Stimulated activated CD4-positive, alpha-beta T cell treated with anti-CD3 and anti-CD28 coated beads, Interleukin-2, amount 100 ng/mL, for 4 hours (primary cell): ENCODE measurements around the gene ARHGAP6.
A peak's percentile ranks its signal among the peaks of the same experiment; 100 is the strongest.
"Not testable (repeated sequence)": the region's sequence is repeated elsewhere in the genome, so short reads cannot be mapped to it uniquely, and the experiment has no call there.

Experiments
- DNase-seq: peaks from one replicate; pipeline ENCODE4 v3.0.0-alpha.2; 2020; ENCODE audit warnings: low read depth

Gene ARHGAP6

DNA sequence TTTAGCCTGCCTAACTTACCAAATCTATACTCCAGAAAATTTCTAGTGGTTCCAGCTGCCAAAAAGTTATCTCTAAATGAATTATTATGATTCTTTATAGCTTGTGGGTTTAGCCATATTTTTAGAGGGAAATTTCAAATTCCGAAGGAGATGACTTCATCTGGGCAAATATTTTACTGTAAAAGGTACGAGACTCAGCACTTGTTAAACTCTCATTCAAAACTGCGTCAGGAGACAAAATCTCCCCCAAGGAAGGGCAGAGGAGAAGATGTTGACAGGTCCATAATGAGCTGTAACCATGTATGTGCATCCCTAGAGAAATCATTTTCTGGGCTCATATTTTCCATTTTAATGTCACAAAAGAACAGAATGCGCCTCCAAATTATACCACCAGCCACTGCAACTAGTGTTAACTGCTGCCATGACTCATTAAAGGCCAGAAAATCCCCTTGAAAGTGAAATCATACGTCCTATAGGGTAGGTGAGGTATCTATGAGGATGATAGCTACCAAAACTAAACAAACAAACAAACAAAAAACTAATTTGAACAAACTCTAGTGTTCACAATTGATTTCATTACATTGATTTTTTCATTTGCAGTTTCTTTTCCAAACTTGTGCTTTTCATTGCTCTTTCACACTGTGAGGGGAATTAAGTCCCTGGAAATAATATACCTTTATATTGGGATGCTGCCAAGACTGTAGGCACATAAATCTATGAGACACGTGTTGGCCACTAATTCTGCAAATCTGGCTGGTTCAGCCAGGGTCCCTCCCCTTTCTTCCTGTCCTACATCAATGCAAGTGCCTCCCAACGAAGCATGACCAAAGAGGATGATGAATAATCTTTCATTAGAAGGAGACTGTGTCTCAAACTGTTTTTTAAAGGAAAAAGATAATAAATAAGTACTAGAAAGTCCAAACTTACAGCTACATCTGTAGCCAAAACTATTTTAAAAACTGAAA lies 85.8 kb downstream of the ARHGAP6 start:
- no peak for DNase-seq

- DNase-seq = not testable (repeated sequence)
Observed at GRCh38 chrX:11578301-11578700, 87.4 kb downstream of the ARHGAP6 start.

DNA sequence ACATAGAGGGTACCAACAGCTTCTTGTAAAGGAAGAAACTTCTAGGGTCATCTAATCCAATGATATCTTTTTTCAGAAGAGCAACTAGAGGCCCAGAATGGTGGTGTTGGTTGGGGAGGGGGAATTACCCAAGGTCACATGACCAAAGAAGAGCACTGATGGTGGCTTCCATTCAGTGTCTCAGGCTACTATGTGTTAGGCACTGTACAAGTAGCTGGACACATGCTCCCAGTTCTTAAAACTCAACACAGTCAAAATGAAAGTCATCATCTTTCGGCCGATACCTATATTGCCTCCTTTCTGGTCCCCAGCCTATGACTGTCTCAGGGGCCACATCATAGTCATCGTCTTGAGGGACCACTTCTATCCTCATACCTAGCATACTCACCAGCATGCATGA lies 88.1 kb downstream of the ARHGAP6 start:
- DNase-seq = no peak

DNA sequence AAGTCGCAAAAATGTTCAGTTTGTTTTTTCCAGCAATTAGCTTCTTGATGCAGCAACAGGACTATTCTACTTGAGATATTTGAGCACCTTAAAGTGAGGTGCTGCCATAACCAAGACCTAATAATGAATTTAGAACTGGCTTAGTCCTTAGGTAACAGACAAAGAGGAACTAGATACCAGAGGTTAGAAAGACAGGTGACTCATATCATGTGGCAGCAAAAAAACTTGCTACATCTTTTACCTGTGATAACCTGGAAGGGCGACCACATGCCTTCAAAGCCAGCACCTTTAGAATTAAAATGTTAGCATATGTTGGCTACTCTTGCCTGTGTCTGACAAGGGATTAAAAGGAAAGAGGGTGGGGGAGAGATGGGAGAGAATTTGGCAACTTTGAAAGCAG lies 90.4 kb downstream of the ARHGAP6 start:
- no peak for DNase-seq

- DNase-seq = no peak
Observed at GRCh38 chrX:11567528-11568220, 98.0 kb downstream of the ARHGAP6 start.

DNA sequence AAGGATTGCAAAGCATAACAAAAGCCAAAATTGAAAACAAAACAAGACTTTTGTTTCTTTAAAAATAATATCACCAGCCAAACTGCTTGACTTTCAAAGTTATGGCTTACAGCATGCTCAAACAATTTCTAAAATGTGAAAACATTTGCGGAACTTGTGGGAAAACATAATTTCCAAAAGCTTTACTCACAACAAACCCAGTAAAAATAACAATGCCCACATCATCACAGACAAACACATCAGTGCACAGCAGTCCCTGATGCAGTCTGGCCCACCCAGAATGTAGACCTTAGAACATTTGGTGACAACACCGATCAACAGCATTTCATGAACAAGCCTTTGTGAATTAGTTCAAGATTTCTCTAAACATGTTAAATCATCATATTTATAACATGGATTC lies 98.9 kb downstream of the ARHGAP6 start:
- DNase-seq = no peak

GRCh38 chrX:11566173-11566572 lies 99.5 kb downstream of the ARHGAP6 start:
- no peak for DNase-seq

DNA sequence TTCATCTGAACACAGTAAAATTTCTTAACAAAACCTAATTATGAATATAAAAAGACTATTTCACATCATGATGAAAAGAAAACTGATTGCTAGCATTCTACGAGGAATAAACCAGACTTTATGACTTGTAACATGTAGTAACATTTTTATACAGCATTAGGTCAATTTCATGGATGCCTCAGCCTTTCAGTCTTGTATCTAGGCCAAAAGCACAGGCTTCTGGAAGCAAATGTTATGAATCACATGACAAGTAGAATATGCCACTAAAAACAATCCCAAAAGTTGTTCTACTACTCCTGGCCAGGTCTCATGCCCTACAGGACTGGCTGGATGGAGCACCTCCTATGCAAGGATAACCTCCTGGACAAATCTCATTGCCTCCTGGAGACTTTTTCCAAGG lies 101.2 kb downstream of the ARHGAP6 start:
- no peak for DNase-seq

DNA sequence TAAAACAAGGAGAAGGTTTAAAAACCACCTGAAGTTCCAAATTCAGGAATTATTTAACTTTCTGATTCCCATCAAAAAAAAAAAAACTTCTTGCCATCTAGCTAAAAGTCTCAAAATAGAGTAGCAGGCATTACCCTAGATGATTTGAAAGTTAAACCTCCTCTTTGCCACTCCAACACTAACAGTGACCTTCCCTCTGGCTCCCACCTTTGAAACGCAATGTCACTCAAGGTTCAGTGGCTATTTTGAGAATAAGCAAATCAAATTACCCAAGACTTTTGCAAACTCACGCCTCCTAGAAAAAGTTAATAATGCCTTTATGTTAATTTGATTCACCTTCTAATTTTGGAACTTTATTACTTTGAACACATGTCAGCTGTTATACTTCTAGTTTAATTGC lies 103.2 kb downstream of the ARHGAP6 start:
- no peak for DNase-seq

GRCh38 chrX:11558972-11559371 lies 106.7 kb downstream of the ARHGAP6 start:
- peak; percentile 10 for DNase-seq

- no peak for DNase-seq
Observed at GRCh38 chrX:11557120-11557519, 108.6 kb downstream of the ARHGAP6 start.

GRCh38 chrX:11555759-11556158 lies 110.0 kb downstream of the ARHGAP6 start:
- no peak for DNase-seq

DNA sequence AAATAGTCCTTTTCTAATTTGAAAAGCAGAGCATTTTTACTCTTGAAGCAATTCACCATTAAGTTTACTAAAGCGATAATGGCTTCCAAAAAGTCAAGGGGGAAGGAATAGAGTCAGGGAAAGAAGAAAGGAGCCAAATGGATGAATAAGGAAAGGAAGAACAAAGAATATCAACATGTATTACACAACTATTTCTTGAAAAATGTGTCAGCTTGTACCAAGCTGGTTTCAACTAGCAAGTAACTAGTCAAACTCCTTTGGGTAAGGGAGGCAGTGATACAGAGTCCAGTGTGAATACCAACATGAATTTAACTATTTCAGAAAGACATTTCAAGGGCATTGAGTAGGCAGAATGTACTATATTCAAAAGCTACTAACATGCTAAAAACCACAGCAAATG lies 112.1 kb downstream of the ARHGAP6 start:
- no peak for DNase-seq

GRCh38 chrX:11551151-11551550 lies 114.6 kb downstream of the ARHGAP6 start:
- no peak for DNase-seq

DNA sequence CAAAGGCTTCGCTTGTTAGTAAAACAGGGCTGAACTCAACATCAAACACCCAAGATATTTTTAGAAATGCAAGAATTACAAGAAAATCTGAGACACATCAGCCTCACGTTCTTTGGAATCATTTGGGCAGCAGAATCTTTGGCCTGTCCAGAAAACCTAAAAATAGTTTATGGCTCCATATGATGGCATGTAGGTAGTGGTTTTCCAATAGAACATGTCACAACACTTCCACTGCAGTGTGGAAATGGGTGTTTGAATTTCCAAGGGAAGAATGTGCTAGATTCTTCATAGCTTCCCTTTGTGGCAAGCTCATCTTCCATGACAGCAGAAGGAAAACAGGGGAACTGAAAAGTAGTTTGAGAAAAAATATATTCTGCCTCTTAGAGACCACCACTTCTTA lies 118.8 kb downstream of the ARHGAP6 start:
- DNase-seq = no peak

- DNase-seq = no peak
Observed at GRCh38 chrX:11543249-11543648, 122.5 kb downstream of the ARHGAP6 start.

- no peak for DNase-seq
Observed at GRCh38 chrX:11541510-11541909, 124.2 kb downstream of the ARHGAP6 start.

DNA sequence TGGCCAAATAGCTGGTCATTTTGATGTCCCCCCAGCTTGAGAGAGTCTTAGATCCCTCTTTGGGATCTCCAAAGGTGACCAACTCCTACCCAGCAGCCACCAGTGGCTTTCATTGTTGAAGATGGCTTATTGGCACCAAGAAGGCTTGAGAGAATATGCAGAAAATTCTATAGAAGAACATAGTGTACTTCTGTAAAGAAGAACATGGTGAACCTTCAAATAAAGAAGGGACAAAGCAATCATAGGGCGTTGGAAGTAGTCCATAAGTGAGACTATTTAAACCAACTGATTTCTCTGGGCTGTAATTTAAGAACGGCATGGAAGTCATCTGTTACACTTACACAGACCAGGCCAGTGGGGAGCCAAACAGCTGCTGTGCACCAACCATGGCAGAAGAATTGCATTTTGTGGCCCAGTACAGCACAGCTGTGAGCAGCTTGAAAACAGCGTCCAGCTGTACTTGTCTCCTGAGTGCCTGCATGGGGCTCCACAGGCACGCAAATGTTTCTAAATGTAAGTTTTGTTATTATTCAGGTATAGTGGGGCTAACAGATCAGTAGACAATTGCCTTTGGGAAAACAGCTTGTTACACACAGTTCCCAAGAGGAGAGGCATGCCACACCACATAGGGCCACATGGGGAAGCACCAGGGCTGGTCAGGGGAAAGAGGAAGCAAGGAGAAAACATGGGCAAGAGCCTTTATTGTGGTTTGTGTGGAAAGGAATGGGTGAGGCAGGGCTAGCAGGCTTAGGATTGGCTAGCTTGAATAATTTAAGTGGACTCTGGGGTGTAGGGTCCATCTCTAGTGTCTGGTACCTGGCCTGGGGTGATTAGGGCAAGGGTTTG lies 125.0 kb downstream of the ARHGAP6 start:
- no peak for DNase-seq

DNA sequence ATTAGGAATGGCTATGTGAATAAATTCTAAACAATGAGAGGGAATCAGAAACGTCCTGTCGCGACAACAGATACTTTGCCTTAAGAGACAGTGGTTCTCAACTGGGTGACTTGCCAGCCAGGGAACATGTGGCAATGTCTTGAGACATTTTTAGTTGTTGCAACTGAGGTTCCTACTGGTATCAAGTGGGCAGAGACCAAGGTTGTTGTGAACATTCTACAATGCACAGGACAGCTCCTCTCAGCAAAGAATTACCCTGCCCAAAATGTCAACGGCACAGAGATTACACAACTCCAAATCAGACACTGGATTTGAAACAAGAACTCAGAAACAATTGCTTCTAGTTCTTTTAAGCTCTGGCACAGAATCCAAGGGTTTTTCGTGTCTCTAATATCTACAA lies 128.6 kb downstream of the ARHGAP6 start:
- DNase-seq = no peak

GRCh38 chrX:11535156-11535919 lies 130.4 kb downstream of the ARHGAP6 start:
- no peak for DNase-seq

GRCh38 chrX:11533199-11533651 lies 132.5 kb downstream of the ARHGAP6 start:
- DNase-seq = no peak
